Stimulated activated CD4-positive, alpha-beta T cell treated with anti-CD3 and anti-CD28 coated beads, Interleukin-2, amount 100 ng/mL, for 48 hours (primary cell): ENCODE measurements around the gene ETF1.

ENCODE experiments used
- DNase-seq, 2 donors: peaks; one replicate each; pipeline ENCODE4 v3.0.0-alpha.2; 2020

ETF1 gene

DNA sequence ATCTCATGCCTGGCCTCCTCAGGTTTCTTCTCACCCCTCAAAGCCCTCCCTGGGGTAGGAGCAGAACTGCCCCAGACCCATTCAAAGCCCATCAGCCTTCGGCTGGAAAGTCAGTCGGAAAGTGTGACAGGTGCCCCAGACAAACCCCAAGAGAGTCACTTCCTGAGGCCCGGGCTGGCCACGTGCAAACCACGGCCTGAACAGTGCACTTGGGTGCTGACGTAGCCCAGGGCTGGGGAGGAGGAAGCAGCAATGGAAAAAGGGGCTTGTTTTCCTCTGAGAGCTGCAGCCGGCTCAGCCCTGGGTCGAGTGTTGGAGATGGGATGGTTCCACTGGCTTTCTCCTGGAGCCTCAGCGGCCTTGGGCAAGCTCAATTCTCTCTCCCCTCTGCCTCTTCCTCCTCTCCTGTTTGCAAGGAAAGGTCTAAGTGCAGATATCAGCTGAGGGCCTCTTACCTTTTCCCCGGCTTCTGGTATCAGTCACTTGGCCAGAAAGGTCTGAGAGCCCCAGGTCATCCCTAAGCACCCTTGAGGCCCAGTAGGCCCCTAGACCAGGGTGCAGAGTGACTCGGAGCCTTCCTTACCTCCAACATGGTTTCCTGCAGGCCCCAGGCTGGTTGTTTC is 83.6 kb downstream of the ETF1 start:
- peak; percentile 76 to 79 for DNase-seq

DNA sequence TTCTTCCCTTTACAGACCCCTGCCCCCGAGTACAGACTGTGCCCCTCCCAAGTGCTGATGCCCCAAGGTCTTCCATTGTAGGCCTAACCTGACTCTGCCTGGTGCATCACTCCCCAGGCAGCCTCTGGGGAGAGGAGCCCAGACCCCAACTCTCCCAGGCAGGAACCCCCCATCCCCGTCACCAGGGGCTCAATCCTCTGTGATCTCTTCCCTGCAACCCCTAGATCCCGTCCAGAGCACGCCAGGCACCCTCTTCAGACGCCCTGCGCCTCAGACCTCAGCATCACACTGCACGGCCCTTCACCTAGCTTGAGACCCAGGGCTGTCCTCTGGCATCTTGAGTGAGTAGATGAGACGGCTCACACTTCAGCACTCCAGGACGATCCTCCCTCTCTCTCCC is 84.2 kb downstream of the ETF1 start:
- DNase-seq: no peak

DNA sequence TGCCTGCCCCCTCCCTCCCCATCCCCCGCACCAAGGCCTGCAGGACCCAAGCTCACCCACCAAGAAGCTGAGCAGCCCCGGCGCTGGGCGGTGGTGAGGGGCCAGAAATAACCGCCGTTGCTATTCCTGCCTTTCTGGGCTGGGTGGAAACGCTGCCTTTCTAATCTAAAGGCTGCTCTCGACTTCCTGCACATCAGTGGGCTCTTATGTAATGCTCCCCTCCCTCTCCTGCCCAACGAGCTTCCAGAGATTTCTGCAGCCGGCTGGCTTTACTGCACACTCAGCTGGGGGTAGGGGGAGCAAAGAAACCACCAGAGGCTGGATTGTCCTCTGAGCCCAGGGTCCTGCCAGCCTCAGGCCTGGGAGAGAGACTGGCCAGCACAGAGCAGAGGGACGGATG is 84.7 kb downstream of the ETF1 start:
- no peak for DNase-seq

DNA sequence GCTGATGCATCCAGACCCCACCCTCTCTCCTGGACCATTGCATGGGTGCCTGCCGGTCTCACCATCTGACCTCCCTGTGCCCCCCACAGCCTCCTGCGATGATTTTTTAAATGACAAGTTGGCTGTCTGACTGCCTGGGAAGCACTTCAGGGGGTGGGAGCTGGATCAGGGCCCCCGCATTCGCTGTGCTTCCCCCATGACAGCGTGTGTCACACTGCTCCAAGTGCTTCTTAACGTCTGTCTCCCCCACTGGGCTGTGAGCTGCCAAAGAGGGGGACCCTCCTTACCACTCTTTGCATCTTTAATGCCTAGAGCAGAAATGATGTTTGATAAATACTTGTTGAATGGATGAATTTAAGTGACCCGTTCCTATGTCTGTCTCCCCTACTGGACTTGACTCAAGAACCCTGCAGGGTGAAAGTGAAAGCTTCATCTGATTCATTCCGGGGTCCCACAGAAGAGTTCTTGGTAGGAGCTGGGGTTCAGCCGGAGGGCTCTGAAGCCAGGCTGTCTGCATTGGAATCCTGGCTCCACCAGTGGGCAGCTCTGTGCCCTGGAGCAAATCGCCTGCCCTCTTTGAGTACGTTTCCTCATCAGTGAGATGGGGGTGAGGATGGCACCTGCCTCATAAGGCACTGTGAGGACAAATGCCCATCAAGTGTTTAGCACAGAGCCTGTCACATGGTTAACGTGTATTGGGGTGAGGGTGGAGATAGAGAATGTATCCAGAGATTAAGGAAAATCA is 85.3 kb downstream of the ETF1 start:
- DNase-seq: no peak
